Lower lobe of right lung (tissue), 2 donors: ENCODE results near the gene FAS. TPM values are rescaled to one million over a fixed set of nuclear protein-coding genes. Genes with fewer than 3 reads are reported as not detected.

ENCODE experiments used
- ATAC-seq, 2 donors: fragments of 200-7000 bp; cut with Tn5 transposase; one replicate each; pipeline ENCODE4 v1.9.1; 2020 to 2022; ENCODE audit warnings: mild to moderate bottlenecking in 2 of 2, moderate library complexity in 2 of 2
- DNase-seq: peaks from one replicate; pipeline ENCODE4 v3.0.0-alpha.2; 2020
- H3K27ac ChIP-seq: fragments of 200-600 bp; one replicate; pipeline ENCODE4 v1.8.0; 2022
- H3K27me3 ChIP-seq: fragments of 200-600 bp; one replicate; pipeline ENCODE4 v1.8.0; 2022; ENCODE audit warnings: low read depth
- H3K36me3 ChIP-seq: fragments of 200-600 bp; one replicate; pipeline ENCODE4 v1.8.0; 2022; ENCODE audit warnings: mild to moderate bottlenecking
- H3K4me1 ChIP-seq: fragments of 200-600 bp; one replicate; pipeline ENCODE4 v1.8.0; 2022
- H3K4me3 ChIP-seq: fragments of 200-600 bp; one replicate; pipeline ENCODE4 v1.8.0; 2022; ENCODE audit warnings: mild to moderate bottlenecking
- H3K9me3 ChIP-seq: fragments of 200-600 bp; one replicate; pipeline ENCODE4 v1.8.0; 2022
- CTCF ChIP-seq: fragments of 200-600 bp; IDR thresholded peaks from one replicate; pipeline ENCODE4 v1.8.0; 2022; ENCODE audit warnings: antibody characterized with exemption, mild to moderate bottlenecking
- intact Hi-C: fragments of 100-400 bp; cut with DNase I; formaldehyde crosslinking; loops from one replicate; pipeline ENCODE4 v1.11.0; 2022
- long read RNA-seq: library from polyadenylated mRNA; unstranded; transcript quantifications from one replicate; pipeline ENCODE4 v2.0.0, GENCODE V29; 2021
- total RNA-seq: library from RNA; stranded (reverse); fragmentation: NEBNext Ultra II Directional; extraction: Animal tissue kit (Norgen Biotek cat#: 25700); gene quantifications from one replicate; pipeline ENCODE4 v1.2.1, GENCODE V29; 2021
- donor health status: DM: no; HTN: yes; CAD: no; lungs with severe emphysema.

FAS gene
- total RNA-seq: 35.7 TPM
- long read RNA-seq, transcript FAS-204 (9 exons, 2,563 nt): major isoform, 27 of 45 reads
- long read RNA-seq, partial matches to known transcripts: 2 of 45 reads
- long read RNA-seq, other reads (novel, unspliced or antisense): 9 of 45 reads

GRCh38 chr10:88990384-88991160 lies at the start of gene FAS:
TSS of gene FAS (plus strand) at chr10:88990798. CDS start at chr10:88990877, 79 bp downstream.
- no peak for TF ChIP-seq CTCF
- intact Hi-C loops: no loop called here
- no peaks in the 10 kb centered on the region for H3K27me3 ChIP-seq
- H3K27ac ChIP-seq: peak within 1 kb of the TSS; percentile 98
- ATAC-seq (peak; percentile 91 to 95), DNase-seq (peak; percentile 89)
- no peaks in the 10 kb centered on the region for H3K36me3 ChIP-seq
- H3K4me1 ChIP-seq: peaks cover 63% of the 10 kb centered on the region
- H3K4me3 ChIP-seq: peak within 1 kb of the TSS; percentile 93
- H3K9me3 ChIP-seq: no peaks in the 10 kb centered on the region

DNA sequence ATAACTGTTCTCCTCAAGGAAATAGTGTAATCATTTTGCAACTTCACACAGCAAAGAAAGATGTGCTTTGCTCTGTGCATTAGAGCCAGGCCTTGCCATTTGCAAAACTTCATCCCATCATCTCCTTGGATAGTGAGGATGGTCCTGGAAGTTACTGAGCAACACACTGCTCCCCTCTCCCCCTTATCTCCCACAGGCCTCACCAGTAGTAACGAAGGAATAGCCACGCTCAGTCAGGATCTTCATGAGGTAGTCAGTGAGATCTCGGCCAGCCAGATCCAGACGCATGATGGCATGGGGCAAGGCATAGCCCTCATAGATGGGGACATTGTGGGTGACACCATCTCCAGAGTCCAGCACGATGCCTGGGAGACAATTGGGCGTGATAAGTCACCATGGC lies 49.6 kb upstream of the FAS start:
- intact Hi-C loops: no loop called here

DNA sequence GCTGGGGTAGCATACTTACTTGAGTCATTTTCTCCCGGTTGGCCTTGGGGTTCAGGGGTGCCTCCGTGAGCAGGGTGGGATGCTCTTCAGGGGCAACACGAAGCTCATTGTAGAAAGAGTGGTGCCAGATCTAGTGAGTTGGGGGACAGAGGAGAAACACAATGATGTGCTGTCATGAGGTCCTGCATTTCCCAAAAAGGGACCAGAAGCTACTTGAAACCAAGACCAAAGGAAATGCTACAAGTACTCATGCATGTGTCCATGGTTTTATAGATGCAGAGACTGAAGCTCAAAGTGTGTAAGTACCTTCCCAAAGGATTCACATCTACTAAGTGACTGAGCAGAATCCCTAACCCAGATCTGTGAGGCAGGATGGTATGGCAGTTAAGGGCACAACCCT lies 46.8 kb upstream of the FAS start:
- Histone ChIP-seq H3K27me3 (no peaks in the 10 kb centered on the region), H3K9me3 (no peaks in the 10 kb centered on the region), H3K4me3 (no peak overlapping the region), H3K4me1 (no peaks in the 10 kb centered on the region), H3K36me3 (peaks cover 38% of the 10 kb centered on the region), H3K27ac (no peak overlapping the region)
- intact Hi-C loops: no loop called here
- DNase-seq (no peak), ATAC-seq (no peak)
- no peak for TF ChIP-seq CTCF

More for the DNA sequence above, 49.6 kb upstream of the FAS start:
- H3K9me3 ChIP-seq: no peaks in the 10 kb centered on the region
- TF ChIP-seq CTCF: no peak
- no peak overlapping the region for H3K27ac ChIP-seq
- peaks cover under 1% of the 10 kb centered on the region for H3K4me1 ChIP-seq
- no peak for ATAC-seq
- no peak overlapping the region for H3K4me3 ChIP-seq
- no peak for DNase-seq
- no peaks in the 10 kb centered on the region for H3K27me3 ChIP-seq
- H3K36me3 ChIP-seq: peaks cover 48% of the 10 kb centered on the region

DNA sequence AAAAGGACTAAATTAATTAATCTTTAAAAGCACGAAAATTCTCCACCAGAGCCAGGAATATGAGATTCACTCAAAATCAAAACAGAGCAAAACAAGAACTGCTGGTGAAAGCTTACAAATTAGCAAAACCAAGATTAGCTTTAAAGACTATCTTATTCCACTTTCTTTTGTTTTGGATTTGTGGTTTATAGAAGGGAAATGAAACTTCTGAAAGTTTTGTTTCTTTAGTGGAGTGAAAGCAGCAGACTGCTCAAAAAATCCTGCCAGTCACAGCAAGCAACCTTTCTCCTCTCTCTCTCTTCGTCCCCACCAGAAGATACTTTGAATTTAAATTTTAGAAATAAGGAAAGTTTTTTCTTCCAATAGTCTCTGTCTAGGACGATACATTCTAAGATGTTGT lies 45.8 kb upstream of the FAS start:
- DNase-seq (no peak), ATAC-seq (no peak)
- no peak for TF ChIP-seq CTCF
- H3K27me3 ChIP-seq: no peaks in the 10 kb centered on the region
- H3K9me3 ChIP-seq: no peaks in the 10 kb centered on the region
- peaks cover 33% of the 10 kb centered on the region for H3K36me3 ChIP-seq
- H3K4me3 ChIP-seq: no peak overlapping the region
- H3K27ac ChIP-seq: no peak overlapping the region
- no peaks in the 10 kb centered on the region for H3K4me1 ChIP-seq
- intact Hi-C loops: no loop called here

DNA sequence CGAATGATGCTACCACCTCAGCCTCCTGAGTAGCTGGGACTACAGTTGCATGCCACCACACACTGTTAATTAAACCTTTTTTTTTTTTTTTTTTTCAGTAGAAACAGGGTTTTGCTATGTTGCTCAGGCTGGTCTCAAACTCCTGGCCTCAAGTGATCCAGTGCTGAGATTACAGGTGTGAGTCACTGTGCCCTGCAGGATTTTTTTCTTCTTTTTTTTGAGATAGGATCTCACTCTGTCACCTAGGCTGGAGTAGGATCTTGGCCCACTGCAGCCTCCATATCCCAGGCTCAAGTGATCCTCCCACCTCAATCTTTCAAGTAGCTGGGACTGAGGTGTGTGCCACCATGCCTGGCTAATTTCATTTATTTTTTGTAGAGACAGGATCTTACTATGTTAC lies 44.4 kb upstream of the FAS start:
- H3K4me1 ChIP-seq: peaks cover 14% of the 10 kb centered on the region
- ATAC-seq (no peak), DNase-seq (no peak)
- H3K27me3 ChIP-seq: no peaks in the 10 kb centered on the region
- H3K27ac ChIP-seq: no peak overlapping the region
- no peak for TF ChIP-seq CTCF
- H3K9me3 ChIP-seq: no peaks in the 10 kb centered on the region
- H3K36me3 ChIP-seq: peaks cover 23% of the 10 kb centered on the region
- intact Hi-C loops: no loop called here
- H3K4me3 ChIP-seq: no peak overlapping the region
